Loucy (cell line): ENCODE data around the gene NSFL1C.
A peak's percentile ranks its signal among the peaks of the same experiment; 100 is the strongest.

Experiments
- H2AFZ ChIP-seq: fragments of 200-600 bp; sonication (generic); 2 replicates; pipeline ENCODE4 v1.6.0; 2016; ENCODE audit warnings: antibody characterized with exemption, mild to moderate bottlenecking, low read length, moderate library complexity
- H3F3A ChIP-seq: fragments of 200-600 bp; 2 replicates; pipeline ENCODE4 v1.6.0; 2016; ENCODE audit warnings: antibody characterized with exemption, low read depth, mild to moderate bottlenecking
- H3K27me3 ChIP-seq: fragments of 200-600 bp; sonication (generic); 2 replicates; pipeline ENCODE4 v1.6.1; 2014; ENCODE audit warnings: low read length, mild to moderate bottlenecking; ENCODE audit not compliant: insufficient read depth, poor library complexity, severe bottlenecking
- H3K36me3 ChIP-seq: fragments of 200-600 bp; sonication (generic); 2 replicates; pipeline ENCODE4 v1.6.1; 2016; ENCODE audit warnings: low read length; ENCODE audit not compliant: insufficient read depth
- H3K4me1 ChIP-seq: fragments of 200-600 bp; sonication (generic); 2 replicates; pipeline ENCODE4 v1.5.1; 2014; ENCODE audit warnings: low read length, mild to moderate bottlenecking; ENCODE audit not compliant: insufficient read depth, poor library complexity, severe bottlenecking
- H3K4me2 ChIP-seq: fragments of 200-600 bp; sonication (generic); 2 replicates; pipeline ENCODE4 v1.6.0; 2014; ENCODE audit warnings: antibody characterized with exemption, low read length, low read depth, mild to moderate bottlenecking; ENCODE audit not compliant: poor library complexity, severe bottlenecking
- H3K4me3 ChIP-seq: fragments of 200-600 bp; sonication (generic); 2 replicates; pipeline ENCODE4 v1.5.1; 2014; ENCODE audit warnings: low read length, mild to moderate bottlenecking, mixed read lengths; ENCODE audit not compliant: poor library complexity, severe bottlenecking
- H3K79me2 ChIP-seq: fragments of 200-600 bp; sonication (generic); 2 replicates; pipeline ENCODE4 v1.6.1; 2014; ENCODE audit warnings: low read length; ENCODE audit not compliant: insufficient read depth
- H3K9ac ChIP-seq: fragments of 200-600 bp; sonication (generic); 2 replicates; pipeline ENCODE4 v1.6.0; 2014; ENCODE audit warnings: mild to moderate bottlenecking, low read depth, low read length, moderate library complexity; ENCODE audit not compliant: poor library complexity, severe bottlenecking
- H3K9me2 ChIP-seq: fragments of 200-600 bp; sonication (generic); replicated peaks from 2 replicates; pipeline ENCODE4 v1.6.1; 2016; ENCODE audit warnings: low read depth, low read length, mixed read lengths
- H3K9me3 ChIP-seq: fragments of 200-600 bp; sonication (generic); 2 replicates; pipeline ENCODE4 v1.6.1; 2014; ENCODE audit warnings: mild to moderate bottlenecking, antibody characterized with exemption, low read length, low read depth; ENCODE audit not compliant: insufficient read depth
- H4K20me1 ChIP-seq: fragments of 200-600 bp; sonication (generic); 2 replicates; pipeline ENCODE4 v1.6.0; 2014; ENCODE audit warnings: antibody characterized with exemption, low read length, mild to moderate bottlenecking; ENCODE audit not compliant: insufficient read depth, poor library complexity, severe bottlenecking
- EZH2phosphoT487 ChIP-seq: fragments of 200-600 bp; IDR thresholded peaks from 2 replicates; pipeline ENCODE4 v1.6.1; 2018; ENCODE audit warnings: antibody characterized with exemption, mild to moderate bottlenecking, moderate library complexity, borderline replicate concordance
- TF ChIP-seq, protein P1 (sequence below): fragments of 200-600 bp; sonication (generic); conservative IDR thresholded peaks from 2 replicates; pipeline ENCODE4 v1.5.1; 2014; ENCODE audit warnings: mild to moderate bottlenecking, antibody characterized with exemption, low read length

The NSFL1C gene

GRCh38 chr20:1463971-1464570 is 2.6 kb downstream of the NSFL1C start:
- Histone ChIP-seq H3K4me2 (peak overlapping the region; percentile 99), H3K4me3 (peak overlapping the region; percentile 90), H3K4me1 (peaks cover 48% of the 10 kb centered on the region), H4K20me1 (peaks cover 40% of the 10 kb centered on the region), H3K9me3 (no peaks in the 10 kb centered on the region), H3K27me3 (no peaks in the 10 kb centered on the region), H2AFZ (no peak overlapping the region), H3K9ac (no peak overlapping the region), H3F3A (no peaks in the 10 kb centered on the region), H3K9me2 (no peaks in the 10 kb centered on the region), H3K79me2 (peaks cover 58% of the 10 kb centered on the region), H3K36me3 (peaks cover 20% of the 10 kb centered on the region; the same call in 1 of the 2 replicates)
- TF ChIP-seq EZH2phosphoT487, result no peak
- TF ChIP-seq, protein P1, sequence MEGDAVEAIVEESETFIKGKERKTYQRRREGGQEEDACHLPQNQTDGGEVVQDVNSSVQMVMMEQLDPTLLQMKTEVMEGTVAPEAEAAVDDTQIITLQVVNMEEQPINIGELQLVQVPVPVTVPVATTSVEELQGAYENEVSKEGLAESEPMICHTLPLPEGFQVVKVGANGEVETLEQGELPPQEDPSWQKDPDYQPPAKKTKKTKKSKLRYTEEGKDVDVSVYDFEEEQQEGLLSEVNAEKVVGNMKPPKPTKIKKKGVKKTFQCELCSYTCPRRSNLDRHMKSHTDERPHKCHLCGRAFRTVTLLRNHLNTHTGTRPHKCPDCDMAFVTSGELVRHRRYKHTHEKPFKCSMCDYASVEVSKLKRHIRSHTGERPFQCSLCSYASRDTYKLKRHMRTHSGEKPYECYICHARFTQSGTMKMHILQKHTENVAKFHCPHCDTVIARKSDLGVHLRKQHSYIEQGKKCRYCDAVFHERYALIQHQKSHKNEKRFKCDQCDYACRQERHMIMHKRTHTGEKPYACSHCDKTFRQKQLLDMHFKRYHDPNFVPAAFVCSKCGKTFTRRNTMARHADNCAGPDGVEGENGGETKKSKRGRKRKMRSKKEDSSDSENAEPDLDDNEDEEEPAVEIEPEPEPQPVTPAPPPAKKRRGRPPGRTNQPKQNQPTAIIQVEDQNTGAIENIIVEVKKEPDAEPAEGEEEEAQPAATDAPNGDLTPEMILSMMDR, result no peak

GRCh38 chr20:1462834-1463233 is 3.8 kb downstream of the NSFL1C start:
- Histone ChIP-seq H3K9me3 (no peaks in the 10 kb centered on the region), H2AFZ (no peak overlapping the region), H3K9me2 (no peaks in the 10 kb centered on the region), H3K36me3 (peaks cover 29% of the 10 kb centered on the region; the same call in 1 of the 2 replicates), H4K20me1 (peaks cover 40% of the 10 kb centered on the region), H3K9ac (no peak overlapping the region), H3K4me1 (peaks cover 48% of the 10 kb centered on the region), H3K27me3 (no peaks in the 10 kb centered on the region), H3K79me2 (peaks cover 58% of the 10 kb centered on the region), H3K4me2 (peak overlapping the region; percentile 99), H3F3A (no peaks in the 10 kb centered on the region), H3K4me3 (no peak overlapping the region)
- TF ChIP-seq, protein P1, result no peak
- no peak for TF ChIP-seq EZH2phosphoT487

DNA sequence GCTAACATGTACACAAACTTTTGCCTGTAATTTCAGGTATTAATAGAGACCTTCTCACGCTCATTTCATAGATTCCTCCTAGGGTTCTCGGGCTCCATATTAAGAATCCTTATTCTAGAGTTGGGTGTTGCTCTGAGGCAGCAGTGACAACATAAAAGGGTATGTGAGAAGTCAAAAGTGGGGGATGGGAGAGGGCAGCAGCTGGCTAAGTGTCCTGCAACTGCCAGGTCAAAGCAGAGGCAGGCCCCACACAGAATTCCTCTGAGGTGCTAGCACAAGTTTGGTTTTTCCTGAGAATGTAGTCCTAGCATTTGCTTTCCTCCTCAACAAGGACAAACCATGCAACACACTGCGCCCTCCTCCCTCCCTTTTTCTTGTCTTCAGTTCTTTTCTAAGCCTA is 4.6 kb downstream of the NSFL1C start:
- Histone ChIP-seq H3K4me1 (peaks cover 41% of the 10 kb centered on the region), H3K4me3 (no peak overlapping the region), H3K79me2 (peaks cover 58% of the 10 kb centered on the region), H3K9me2 (no peaks in the 10 kb centered on the region), H3K36me3 (peaks cover 36% of the 10 kb centered on the region; the same call in 1 of the 2 replicates), H3K4me2 (peak overlapping the region; percentile 19), H3F3A (no peaks in the 10 kb centered on the region), H4K20me1 (peaks cover 40% of the 10 kb centered on the region), H3K9me3 (no peaks in the 10 kb centered on the region), H2AFZ (no peak overlapping the region), H3K9ac (no peak overlapping the region), H3K27me3 (no peaks in the 10 kb centered on the region)
- TF ChIP-seq EZH2phosphoT487, result no peak
- TF ChIP-seq, protein P1, result no peak
